Aorta (tissue), 5 donors: ENCODE data around the gene CHD3. TPM values are rescaled to one million over a fixed set of nuclear protein-coding genes. Genes with fewer than 3 reads are reported as not detected.

ENCODE experiments used
- ATAC-seq: fragments of 200-7000 bp; cut with Tn5 transposase; one replicate; pipeline ENCODE4 v1.9.1; 2022; ENCODE audit warnings: moderate library complexity; ENCODE audit not compliant: low FRiP score
- DNase-seq, 2 donors: peaks; one replicate each; pipeline ENCODE4 v3.0.0-alpha.2; 2020
- H3K27ac ChIP-seq, 2 donors: one replicate each; pipeline ENCODE4 v1.5.1; 2013; ENCODE audit warnings: low read length in 2 of 2, mild to moderate bottlenecking in 2 of 2, moderate library complexity in 2 of 2, control low read depth in 1 of 2, inconsistent platforms in 1 of 2, low read depth in 1 of 2
- H3K27me3 ChIP-seq, 2 donors: one replicate each; pipeline ENCODE4 v1.6.1; 2013; ENCODE audit warnings: control low read depth in 1 of 2, low read length in 1 of 2, mild to moderate bottlenecking in 1 of 2, moderate library complexity in 1 of 2; ENCODE audit not compliant: insufficient read depth in 2 of 2, control insufficient read depth in 1 of 2
- H3K36me3 ChIP-seq, 2 donors: one replicate each; pipeline ENCODE4 v1.6.1; 2013; ENCODE audit warnings: control low read depth in 1 of 2, low read length in 1 of 2, mild to moderate bottlenecking in 1 of 2; ENCODE audit not compliant: insufficient read depth in 2 of 2, control insufficient read depth in 1 of 2
- H3K4me1 ChIP-seq, 2 donors: one replicate each; pipeline ENCODE4 v1.6.1; 2013; ENCODE audit warnings: low read length in 2 of 2, control low read depth in 1 of 2, mild to moderate bottlenecking in 1 of 2, moderate library complexity in 1 of 2; ENCODE audit not compliant: insufficient read depth in 2 of 2, control insufficient read depth in 1 of 2
- H3K4me3 ChIP-seq, 2 donors: one replicate each; pipeline ENCODE4 v1.5.1; 2013; ENCODE audit warnings: low read length in 2 of 2, control low read depth in 1 of 2, mild to moderate bottlenecking in 1 of 2
- H3K9me3 ChIP-seq: one replicate; pipeline ENCODE4 v1.6.1; 2013; ENCODE audit warnings: mild to moderate bottlenecking, low read length; ENCODE audit not compliant: control insufficient read depth
- WGBS, 2 donors: extraction: QIAGEN DNeasy Blood & Tissue Kit; methylation state at CpG; one replicate each; pipeline ENCODE4 v1.1.7; 2013; 5-methylcytosine and 5-hydroxymethylcytosine counted together
- intact Hi-C, 2 donors: fragments of 100-400 bp; cut with DNase I; formaldehyde crosslinking; loops; one replicate each; pipeline versions ENCODE4 v1.14.2 to v1.15.0; 2022
- polyA plus RNA-seq, 2 donors: library from polyadenylated mRNA; stranded (reverse); fragments of 200-250 nt; gene quantifications; one replicate each; pipeline ENCODE4 v1.2.3, GENCODE V29; 2013
- total RNA-seq, 2 donors: library from RNA; stranded (reverse); fragmentation: NEBNext Ultra II Directional; extraction: Animal tissue kit (Norgen Biotek cat#: 25700); gene quantifications; one replicate each; pipeline ENCODE4 v1.2.1, GENCODE V29; 2021
- donor health status: healthy with polysubstance abuse.
- donor health status: Bipolar disorder and iron deficiency.
- donor health status: DM: no; HTN: no; CAD: no.
- donor health status: DM: no; HTN: no; CAD: no.
- donor health status: DM: yes; HTN: yes; CAD: no.

The CHD3 gene
- total and polyA plus RNA-seq, 4 donors = 73.1 to 125 (median 104) TPM

DNA sequence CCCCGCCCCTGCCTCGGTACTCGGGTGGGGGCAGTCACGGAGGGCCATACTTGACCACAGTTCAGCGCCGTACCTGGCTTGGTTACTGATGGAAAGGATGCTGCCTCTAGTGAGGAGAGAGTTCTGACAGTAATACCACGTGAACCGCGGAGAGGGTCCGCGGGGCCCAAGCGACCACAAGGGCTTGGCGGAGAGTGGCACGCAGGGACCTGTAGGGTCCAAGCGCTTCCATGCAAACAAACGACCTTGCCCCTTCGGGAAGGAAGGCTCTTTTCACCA is 45.4 kb upstream of the CHD3 start:
- Histone ChIP-seq H3K9me3 (no peaks in the 10 kb centered on the region), H3K27me3 (no peaks in the 10 kb centered on the region), H3K36me3 (peaks cover 0 to 2% of the 10 kb centered on the region in 2 donors), H3K27ac (peak overlapping the region; percentile 37 to 75), H3K4me1 (no peaks in the 10 kb centered on the region), H3K4me3 (peak overlapping the region; percentile 12 to 45)
- intact Hi-C loops = no loop called here
- ATAC-seq (no peak), DNase-seq (no peak)
- 0% methylated on average over 16 to 17 of the region's 17 CpGs for WGBS, 2 donors

DNA sequence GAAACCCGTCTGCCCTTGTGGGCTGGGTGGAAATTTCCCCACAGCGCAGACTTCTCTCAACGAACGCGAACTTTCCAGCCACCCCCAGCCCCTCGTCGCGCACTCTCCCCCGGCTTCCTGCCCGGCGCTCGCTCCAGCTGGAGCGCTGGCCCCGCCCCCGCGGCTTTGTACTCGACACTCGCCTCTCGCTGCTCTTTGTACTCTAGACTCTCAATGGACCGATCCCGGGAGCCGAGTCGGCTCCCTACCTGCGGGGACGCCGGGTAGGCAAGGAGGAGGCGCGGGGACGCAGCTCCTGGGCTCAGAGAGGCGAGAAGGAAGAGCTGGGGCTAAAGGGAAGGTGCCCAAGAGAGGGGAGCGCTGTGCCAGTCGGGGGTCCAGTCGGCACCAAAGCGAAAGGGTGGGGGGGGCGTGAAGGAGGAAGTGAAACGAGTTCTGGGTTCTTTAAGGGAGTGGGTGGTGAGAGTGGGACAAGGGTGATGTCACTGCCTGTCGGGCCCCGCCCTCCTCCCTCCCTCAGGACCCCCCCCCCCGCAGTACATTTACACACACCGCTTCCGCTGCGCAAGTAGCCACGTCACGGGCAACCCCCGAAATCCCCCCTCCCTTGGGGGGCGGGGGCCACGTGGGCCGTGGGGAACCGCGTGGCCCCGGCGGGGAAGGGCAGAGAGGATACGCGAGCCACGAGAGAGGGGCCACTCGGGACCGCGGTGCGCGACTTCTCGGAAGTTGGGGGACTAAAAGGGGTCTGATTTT is 44.9 kb upstream of the CHD3 start:
- DNase-seq (peak; percentile 89 to 94), ATAC-seq (peak; percentile 45)
- Histone ChIP-seq H3K27me3 (no peaks in the 10 kb centered on the region), H3K36me3 (peaks cover 0 to 2% of the 10 kb centered on the region in 2 donors), H3K4me3 (peak overlapping the region; percentile 12 to 45), H3K9me3 (no peaks in the 10 kb centered on the region), H3K4me1 (no peaks in the 10 kb centered on the region), H3K27ac (peak overlapping the region; percentile 37 to 93)
- intact Hi-C loops = no loop called here
- WGBS, 2 donors = 0 to 1% methylated on average over 55 to 61 of the region's 61 CpGs

DNA sequence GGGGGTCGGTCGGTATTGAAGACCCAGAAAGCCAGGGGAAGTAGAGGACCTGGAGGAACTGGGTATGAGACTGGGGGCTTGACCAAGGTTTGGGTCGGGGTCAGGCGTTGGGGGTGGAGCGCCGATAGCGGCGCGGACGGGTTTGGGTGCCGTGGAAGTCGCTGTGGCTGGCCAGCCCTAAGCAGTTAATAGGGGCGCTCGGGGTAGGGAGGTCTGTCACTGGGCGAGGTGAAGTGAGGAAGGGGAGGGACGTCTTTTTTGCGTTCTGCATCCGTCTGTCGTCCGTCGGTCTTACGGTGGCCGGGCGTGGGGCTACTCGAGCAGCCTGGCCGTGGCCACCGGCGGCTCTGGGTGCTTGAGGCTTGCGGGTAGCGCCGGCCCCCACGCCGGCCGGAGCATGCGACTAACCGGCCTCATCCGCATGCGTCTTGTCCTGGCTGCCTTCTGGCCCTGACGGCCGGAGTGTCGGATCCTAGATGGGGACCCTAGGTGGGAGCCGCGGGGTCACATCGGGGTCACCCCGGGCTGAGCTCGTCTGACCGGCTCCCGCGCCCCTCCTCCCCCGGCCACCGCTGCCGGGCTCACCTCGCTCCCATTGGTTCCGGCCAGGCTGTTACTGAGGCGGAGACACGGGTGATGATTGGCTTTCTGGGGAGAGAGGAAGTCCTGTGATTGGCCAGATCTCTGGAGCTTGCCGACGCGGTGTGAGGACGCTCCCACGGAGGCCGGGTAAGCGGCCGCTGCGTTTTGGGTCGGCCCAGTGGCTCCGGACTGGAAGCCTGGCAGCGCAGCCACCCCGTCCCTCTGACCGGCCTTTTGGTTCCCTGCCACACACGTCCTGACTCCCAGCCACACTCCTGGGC is 44.1 kb upstream of the CHD3 start:
- peak overlapping the region; percentile 12 to 45 for H3K4me3 ChIP-seq
- intact Hi-C loops = no loop called here
- no peaks in the 10 kb centered on the region for H3K4me1 ChIP-seq
- peak overlapping the region; percentile 52 to 93 for H3K27ac ChIP-seq
- DNase-seq (peak; percentile 94 to 97), ATAC-seq (peak; percentile 86)
- no peaks in the 10 kb centered on the region for H3K9me3 ChIP-seq
- 0% methylated on average over 69 to 71 of the region's 71 CpGs for WGBS, 2 donors
- H3K27me3 ChIP-seq = no peaks in the 10 kb centered on the region
- H3K36me3 ChIP-seq = peaks cover 0 to 2% of the 10 kb centered on the region in 2 donors

DNA sequence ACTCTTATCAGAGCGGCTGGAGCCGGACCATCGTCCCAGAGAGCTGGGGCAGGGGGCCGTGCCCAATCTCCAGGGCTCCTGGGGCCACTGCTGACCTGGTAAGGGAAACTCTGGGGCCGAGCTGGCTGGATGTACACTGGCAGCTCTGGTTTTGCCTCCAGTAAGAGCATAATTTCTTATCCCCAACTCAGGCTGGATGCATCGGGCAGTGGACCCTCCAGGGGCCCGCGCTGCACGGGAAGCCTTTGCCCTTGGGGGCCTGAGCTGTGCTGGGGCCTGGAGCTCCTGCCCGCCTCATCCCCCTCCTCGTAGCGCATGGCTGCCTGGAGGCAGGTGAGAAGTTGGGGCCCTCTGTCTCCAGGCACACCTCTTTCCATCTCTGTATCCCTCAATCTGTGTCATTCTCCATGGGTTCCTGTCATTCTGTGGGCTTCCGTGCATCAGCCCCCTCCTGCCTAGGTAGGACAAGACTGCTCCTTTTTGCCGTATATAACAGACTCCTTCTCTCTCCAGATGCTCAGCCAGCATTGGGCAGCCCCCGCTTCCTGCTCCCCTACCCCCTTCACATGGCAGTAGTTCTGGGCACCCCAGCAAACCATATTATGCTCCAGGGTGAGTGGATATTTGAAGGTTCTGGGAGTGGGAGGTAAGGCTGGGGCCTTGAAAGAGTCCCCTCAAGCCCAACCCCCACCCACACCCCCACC is 43.1 kb upstream of the CHD3 start:
- no peaks in the 10 kb centered on the region for H3K27me3 ChIP-seq
- H3K4me3 ChIP-seq = no peak overlapping the region
- no peaks in the 10 kb centered on the region for H3K9me3 ChIP-seq
- WGBS, 2 donors = 55 to 56% methylated on average over 15 of the region's 15 CpGs
- intact Hi-C loops = no loop called here
- peaks cover 0 to 2% of the 10 kb centered on the region in 2 donors for H3K36me3 ChIP-seq
- no peaks in the 10 kb centered on the region for H3K4me1 ChIP-seq
- peak overlapping the region; percentile 52 to 71 for H3K27ac ChIP-seq
- DNase-seq = peak in 1 of 2 donors; percentile 70
- ATAC-seq = no peak

DNA sequence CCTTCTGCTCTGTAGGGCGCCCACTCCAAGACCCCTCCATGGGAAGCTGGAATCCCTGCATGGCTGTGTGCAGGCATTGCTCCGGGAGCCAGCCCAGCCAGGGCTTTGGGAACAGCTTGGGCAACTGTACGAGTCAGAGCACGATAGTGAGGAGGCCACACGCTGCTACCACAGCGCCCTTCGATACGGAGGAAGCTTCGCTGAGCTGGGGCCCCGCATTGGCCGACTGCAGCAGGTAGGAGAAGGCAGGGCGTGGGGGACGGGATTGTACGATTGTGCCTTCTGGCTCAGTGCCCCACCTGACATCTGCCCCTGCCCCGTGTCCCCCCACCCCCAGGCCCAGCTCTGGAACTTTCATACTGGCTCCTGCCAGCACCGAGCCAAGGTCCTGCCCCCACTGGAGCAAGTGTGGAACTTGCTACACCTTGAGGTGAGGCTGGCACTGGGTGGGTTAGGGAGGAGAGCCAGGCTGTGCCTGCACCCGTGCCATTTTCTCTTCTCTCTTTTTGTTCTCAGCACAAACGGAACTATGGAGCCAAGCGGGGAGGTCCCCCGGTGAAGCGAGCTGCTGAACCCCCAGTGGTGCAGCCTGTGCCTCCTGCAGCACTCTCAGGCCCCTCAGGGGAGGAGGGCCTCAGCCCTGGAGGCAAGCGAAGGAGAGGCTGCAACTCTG is 42.4 kb upstream of the CHD3 start:
- Histone ChIP-seq H3K36me3 (peaks cover 0 to 2% of the 10 kb centered on the region in 2 donors), H3K27ac (no peak overlapping the region), H3K4me3 (no peak overlapping the region), H3K9me3 (no peaks in the 10 kb centered on the region), H3K27me3 (no peaks in the 10 kb centered on the region), H3K4me1 (no peaks in the 10 kb centered on the region)
- DNase-seq (peak in 1 of 2 donors; percentile 75), ATAC-seq (no peak)
- intact Hi-C loops = no loop called here
- WGBS, 2 donors = 81 to 87% methylated on average over 21 to 22 of the region's 22 CpGs

DNA sequence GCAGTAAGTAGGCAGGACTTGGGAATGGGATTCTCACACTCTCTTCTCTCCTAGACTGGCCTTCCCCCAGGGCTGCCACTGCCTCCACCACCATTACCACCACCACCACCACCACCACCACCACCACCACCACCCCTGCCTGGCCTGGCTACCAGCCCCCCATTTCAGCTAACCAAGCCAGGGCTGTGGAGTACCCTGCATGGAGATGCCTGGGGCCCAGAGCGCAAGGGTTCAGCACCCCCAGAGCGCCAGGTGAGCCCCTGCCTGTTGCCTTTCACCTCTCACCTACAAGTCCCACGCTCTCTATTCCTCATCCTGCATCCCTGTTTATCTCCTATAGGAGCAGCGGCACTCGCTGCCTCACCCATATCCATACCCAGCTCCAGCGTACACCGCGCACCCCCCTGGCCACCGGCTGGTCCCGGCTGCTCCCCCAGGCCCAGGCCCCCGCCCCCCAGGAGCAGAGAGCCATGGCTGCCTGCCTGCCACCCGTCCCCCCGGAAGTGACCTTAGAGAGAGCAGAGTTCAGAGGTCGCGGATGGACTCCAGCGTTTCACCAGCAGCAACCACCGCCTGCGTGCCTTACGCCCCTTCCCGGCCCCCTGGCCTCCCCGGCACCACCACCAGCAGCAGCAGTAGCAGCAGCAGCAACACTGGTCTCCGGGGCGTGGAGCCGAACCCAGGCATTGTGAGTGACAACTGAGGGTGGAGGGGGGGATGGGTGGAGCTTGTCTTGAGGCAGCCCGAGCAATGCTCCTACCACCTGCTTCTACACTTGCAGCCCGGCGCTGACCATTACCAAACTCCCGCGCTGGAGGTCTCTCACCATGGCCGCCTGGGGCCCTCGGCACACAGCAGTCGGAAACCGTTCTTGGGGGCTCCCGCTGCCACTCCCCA is 41.6 kb upstream of the CHD3 start:
- no peaks in the 10 kb centered on the region for H3K4me1 ChIP-seq
- DNase-seq (no peak), ATAC-seq (no peak)
- intact Hi-C loops = no loop called here
- H3K27ac ChIP-seq = no peak overlapping the region
- H3K36me3 ChIP-seq = peaks cover 0 to 2% of the 10 kb centered on the region in 2 donors
- H3K9me3 ChIP-seq = no peaks in the 10 kb centered on the region
- H3K27me3 ChIP-seq = no peaks in the 10 kb centered on the region
- no peak overlapping the region for H3K4me3 ChIP-seq
- WGBS, 2 donors = 82 to 83% methylated on average over 31 to 34 of the region's 34 CpGs

DNA sequence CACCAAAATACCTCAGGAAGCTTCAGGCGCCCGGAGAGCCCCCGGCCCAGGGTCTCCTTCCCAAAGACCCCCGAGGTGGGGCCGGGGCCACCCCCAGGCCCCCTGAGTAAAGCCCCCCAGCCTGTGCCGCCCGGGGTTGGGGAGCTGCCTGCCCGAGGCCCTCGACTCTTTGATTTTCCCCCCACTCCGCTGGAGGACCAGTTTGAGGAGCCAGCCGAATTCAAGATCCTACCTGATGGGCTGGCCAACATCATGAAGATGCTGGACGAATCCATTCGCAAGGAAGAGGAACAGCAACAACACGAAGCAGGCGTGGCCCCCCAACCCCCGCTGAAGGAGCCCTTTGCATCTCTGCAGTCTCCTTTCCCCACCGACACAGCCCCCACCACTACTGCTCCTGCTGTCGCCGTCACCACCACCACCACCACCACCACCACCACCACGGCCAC is 40.4 kb upstream of the CHD3 start:
- ATAC-seq (no peak), DNase-seq (no peak)
- Histone ChIP-seq H3K4me3 (no peak overlapping the region), H3K4me1 (no peaks in the 10 kb centered on the region), H3K27ac (no peak overlapping the region), H3K36me3 (peaks cover 0 to 2% of the 10 kb centered on the region in 2 donors), H3K27me3 (no peaks in the 10 kb centered on the region), H3K9me3 (no peaks in the 10 kb centered on the region)
- intact Hi-C loops = no loop called here
- 85 to 91% methylated on average over 17 to 20 of the region's 20 CpGs for WGBS, 2 donors
